HepG2 (cell line): Measurements from ENCODE around the gene PIK3R1. TPM values are rescaled to one million over a fixed set of nuclear protein-coding genes. Genes with fewer than 3 reads are reported as not detected.

ENCODE experiments used
- ARNT2 ChIP-seq: sonication (generic); formaldehyde crosslinking; IDR thresholded peaks from 2 replicates; pipeline ENCODE4 v1.8.0; 2022; ENCODE audit warnings: mild to moderate bottlenecking, low read depth, missing genetic modification reagents, moderate library complexity
- ASH2L ChIP-seq: fragments of 300-600, 200-600 bp; sonication (generic); IDR thresholded peaks from 2 replicates; pipeline ENCODE4 v1.7.0; 2017; ENCODE audit warnings: low read depth, mild to moderate bottlenecking, moderate library complexity, mixed read lengths, low read length; ENCODE audit not compliant: insufficient read length
- BCL3 ChIP-seq: sonication (generic); formaldehyde crosslinking; IDR thresholded peaks from 2 replicates; pipeline ENCODE4 v1.5.1; 2020; ENCODE audit warnings: mild to moderate bottlenecking, missing genetic modification reagents, moderate library complexity
- ESRRA ChIP-seq: sonication (generic); formaldehyde crosslinking; IDR thresholded peaks from 2 replicates; pipeline ENCODE4 v1.5.1; 2020; ENCODE audit warnings: mild to moderate bottlenecking, low read depth, missing genetic modification reagents
- GABPA ChIP-seq, 2 experiments: IDR thresholded peaks; 2 replicates each; pipeline ENCODE4 v1.6.1; 2011 to 2016; ENCODE audit warnings: low read depth in 2 of 2, low read length in 1 of 2, missing biosample characterization in 1 of 2, missing genetic modification characterization in 1 of 2
- GZF1 ChIP-seq: sonication (generic); formaldehyde crosslinking; IDR thresholded peaks from 2 replicates; pipeline ENCODE4 v1.5.1; 2020; ENCODE audit warnings: mild to moderate bottlenecking, missing genetic modification reagents
- HOXA5 ChIP-seq: sonication (generic); formaldehyde crosslinking; IDR thresholded peaks from 2 replicates; pipeline ENCODE4 v1.4.0; 2020; ENCODE audit warnings: missing genetic modification reagents
- KAT7 ChIP-seq: IDR thresholded peaks from 2 replicates; pipeline ENCODE4 v1.6.1; 2018; ENCODE audit warnings: borderline replicate concordance, missing compliant biosample characterization
- KLF16 ChIP-seq, 2 experiments: sonication (generic) in 1 of 2; formaldehyde crosslinking in 1 of 2; IDR thresholded peaks; 2 replicates each; pipeline versions ENCODE4 v1.6.1 to v1.8.0; 2016 to 2023; ENCODE audit warnings: missing genetic modification reagents in 2 of 2, missing compliant biosample characterization in 1 of 2
- MTERF4 ChIP-seq: sonication (generic); formaldehyde crosslinking; IDR thresholded peaks from 2 replicates; pipeline ENCODE4 v1.8.0; 2023; ENCODE audit warnings: mild to moderate bottlenecking, missing genetic modification reagents
- MXD4 ChIP-seq: IDR thresholded peaks from 2 replicates; pipeline ENCODE4 v1.6.1; 2016; ENCODE audit warnings: mild to moderate bottlenecking, missing biosample characterization, missing genetic modification reagents
- SMAD1 ChIP-seq: sonication (generic); formaldehyde crosslinking; IDR thresholded peaks from 2 replicates; pipeline ENCODE4 v1.4.0; 2020; ENCODE audit warnings: missing genetic modification reagents, low read depth, mild to moderate bottlenecking, borderline replicate concordance
- SRF ChIP-seq: IDR thresholded peaks from 2 replicates; pipeline ENCODE4 v1.6.1; 2011; ENCODE audit warnings: mild to moderate bottlenecking, low read depth, low read length, moderate library complexity
- SRY ChIP-seq: sonication (generic); formaldehyde crosslinking; IDR thresholded peaks from 2 replicates; pipeline ENCODE4 v1.8.0; 2022; ENCODE audit warnings: mild to moderate bottlenecking, missing genetic modification reagents
- TAF15 ChIP-seq: fragments of 200-400 bp; formaldehyde crosslinking; IDR thresholded peaks from one replicate; pipeline ENCODE4 v1.6.1; 2018; ENCODE audit warnings: mild to moderate bottlenecking, low read depth, low read length; ENCODE audit not compliant: poor library complexity, severe bottlenecking
- TARDBP ChIP-seq: sonication (generic); formaldehyde crosslinking; IDR thresholded peaks from 2 replicates; pipeline ENCODE4 v1.8.0; 2022; ENCODE audit warnings: mild to moderate bottlenecking, missing genetic modification reagents
- ZNF264 ChIP-seq: sonication (generic); formaldehyde crosslinking; IDR thresholded peaks from 2 replicates; pipeline ENCODE4 v1.4.0; 2020; ENCODE audit warnings: missing genetic modification reagents
- ZNF354B ChIP-seq: sonication (generic); formaldehyde crosslinking; IDR thresholded peaks from 2 replicates; pipeline ENCODE4 v1.8.0; 2022; ENCODE audit warnings: mild to moderate bottlenecking, missing genetic modification reagents
- ZNF441 ChIP-seq: sonication (generic); formaldehyde crosslinking; IDR thresholded peaks from 2 replicates; pipeline ENCODE4 v1.7.0; 2021; ENCODE audit warnings: missing genetic modification reagents, borderline replicate concordance
- ZNF550 ChIP-seq: sonication (generic); formaldehyde crosslinking; IDR thresholded peaks from 2 replicates; pipeline ENCODE4 v1.4.0; 2020; ENCODE audit warnings: mild to moderate bottlenecking, missing genetic modification reagents, borderline replicate concordance
- ZNF687 ChIP-seq: sonication (generic); formaldehyde crosslinking; IDR thresholded peaks from 2 replicates; pipeline ENCODE4 v1.5.1; 2020; ENCODE audit warnings: mild to moderate bottlenecking, missing genetic modification reagents, moderate library complexity
- ZNF883 ChIP-seq: sonication (generic); formaldehyde crosslinking; IDR thresholded peaks from 2 replicates; pipeline ENCODE4 v1.5.1; 2020; ENCODE audit warnings: mild to moderate bottlenecking, missing genetic modification reagents; ENCODE audit errors: not compliant biosample characterization
- polyA plus RNA-seq, 8 experiments: library from polyadenylated mRNA; depleted of rRNA in 3 of 8; stranded (reverse) in 7 of 8; unstranded in 1 of 8; fragments of >200 nt; fragmentation: Illumina TruSeq in 4 of 8; extraction: Trizol in 4 of 8; gene quantifications; 2 replicates each; pipeline versions ENCODE4 v1.2.1 to v1.2.3, GENCODE V29; 2011 to 2016; ENCODE audit warnings: low read depth in 4 of 8, missing spikeins in 1 of 8, mixed read lengths in 1 of 8; ENCODE audit not compliant: insufficient read depth in 1 of 8
- total RNA-seq, 5 experiments: library from RNA; depleted of rRNA; stranded (reverse); fragments of >200 nt; fragmentation: Illumina TruSeq; extraction: Trizol; gene quantifications; 2 replicates each; pipeline ENCODE4 v1.2.3, GENCODE V29; 2016; ENCODE audit warnings: low read depth in 1 of 5

The PIK3R1 gene
- total and polyA plus RNA-seq, 2 of the 13 experiments (the other 11 are each of a cell fraction or from before 2014, with no cell fraction given): 8.4 to 21.3 TPM

GRCh38 chr5:68215208-68215897 lies at the start of gene PIK3R1 (continued):
- TF ChIP-seq ZNF687 (CRISPR knock-in tag): peak; percentile 73
- TF ChIP-seq ARNT2 (CRISPR knock-in tag): peak; percentile 78
- peak; percentile 48 for TF ChIP-seq MXD4 (CRISPR knock-in tag)
- TF ChIP-seq ESRRA: peak; percentile 51; the same call in 1 of the 2 replicates
- TF ChIP-seq TARDBP (CRISPR knock-in tag): no peak
- TF ChIP-seq HOXA5 (CRISPR knock-in tag): no peak; the same call in 1 of the 2 replicates
- 0 out of 2 replicates have a peak, but pooled peaks have one; percentile 27 for TF ChIP-seq GZF1 (CRISPR knock-in tag)
- TF ChIP-seq SRF: no peak
- TF ChIP-seq ZNF264 (CRISPR knock-in tag): peak; percentile 71
- TF ChIP-seq KLF16 (CRISPR knock-in tag; IDR thresholded peaks at IDR 0.05): 0 out of 4 replicates have a peak, but pooled peaks of 1 of the 2 experiments have one; percentile 52
- TF ChIP-seq ZNF883: peak; percentile 42
- TF ChIP-seq BCL3 (CRISPR knock-in tag): peak; percentile 74; the same call in 1 of the 2 replicates
- TF ChIP-seq ZNF441 (CRISPR knock-in tag): peak; percentile 31; the same call in 1 of the 2 replicates
- peak; percentile 85 for TF ChIP-seq ASH2L
- peak; percentile 48 for TF ChIP-seq SRY (CRISPR knock-in tag)
- TF ChIP-seq GABPA (IDR thresholded peaks at IDR 0.05; ENCODE audit: low read depth, low read length): peak; percentile 41; the same call in 1 of the 2 replicates
- no peak for TF ChIP-seq GABPA (CRISPR knock-in tag; IDR thresholded peaks at IDR 0.05; ENCODE audit: low read depth)
- no peak for TF ChIP-seq TAF15
- peak; percentile 10; the same call in 1 of the 2 replicates for TF ChIP-seq KAT7 (CRISPR knock-in tag)
- TF ChIP-seq ZNF550 (CRISPR knock-in tag): 0 out of 2 replicates have a peak, but pooled peaks have one; percentile 58
- TF ChIP-seq SMAD1 (CRISPR knock-in tag): peak; percentile 23; the same call in 1 of the 2 replicates
- TF ChIP-seq ZNF354B (CRISPR knock-in tag): no peak
- TF ChIP-seq MTERF4 (CRISPR knock-in tag): peak; percentile 34; the same call in 1 of the 2 replicates
